Omental fat pad (tissue), 4 donors: ENCODE measurements around the gene RPL23. TPM values are rescaled to one million over a fixed set of nuclear protein-coding genes. Genes with fewer than 3 reads are reported as not detected.

Experiments used
- ATAC-seq: fragments of 150-250 bp; one replicate; pipeline ENCODE4 v1.9.1; 2016; ENCODE audit warnings: mild to moderate bottlenecking, moderate library complexity; ENCODE audit not compliant: low FRiP score
- DNase-seq: peaks from one replicate; pipeline ENCODE4 v3.0.0-alpha.2; 2019; ENCODE audit warnings: low spot score
- CTCF ChIP-seq, 3 donors: fragments of 450-650 bp; IDR thresholded peaks; one replicate each; pipeline ENCODE4 v1.5.1; 2016 to 2017; ENCODE audit warnings: antibody characterized with exemption in 3 of 3, mild to moderate bottlenecking in 3 of 3, moderate library complexity in 2 of 3
- total RNA-seq, 4 donors: library from RNA; depleted of rRNA; stranded (reverse); fragments of >200 nt; gene quantifications; one replicate each; pipeline ENCODE4 v1.1.0, GENCODE V29; 2016

RPL23 gene
- total RNA-seq, result 1,000 to 10,000 TPM; 1,566 to 2,133 (median 2,034) TPM

DNA sequence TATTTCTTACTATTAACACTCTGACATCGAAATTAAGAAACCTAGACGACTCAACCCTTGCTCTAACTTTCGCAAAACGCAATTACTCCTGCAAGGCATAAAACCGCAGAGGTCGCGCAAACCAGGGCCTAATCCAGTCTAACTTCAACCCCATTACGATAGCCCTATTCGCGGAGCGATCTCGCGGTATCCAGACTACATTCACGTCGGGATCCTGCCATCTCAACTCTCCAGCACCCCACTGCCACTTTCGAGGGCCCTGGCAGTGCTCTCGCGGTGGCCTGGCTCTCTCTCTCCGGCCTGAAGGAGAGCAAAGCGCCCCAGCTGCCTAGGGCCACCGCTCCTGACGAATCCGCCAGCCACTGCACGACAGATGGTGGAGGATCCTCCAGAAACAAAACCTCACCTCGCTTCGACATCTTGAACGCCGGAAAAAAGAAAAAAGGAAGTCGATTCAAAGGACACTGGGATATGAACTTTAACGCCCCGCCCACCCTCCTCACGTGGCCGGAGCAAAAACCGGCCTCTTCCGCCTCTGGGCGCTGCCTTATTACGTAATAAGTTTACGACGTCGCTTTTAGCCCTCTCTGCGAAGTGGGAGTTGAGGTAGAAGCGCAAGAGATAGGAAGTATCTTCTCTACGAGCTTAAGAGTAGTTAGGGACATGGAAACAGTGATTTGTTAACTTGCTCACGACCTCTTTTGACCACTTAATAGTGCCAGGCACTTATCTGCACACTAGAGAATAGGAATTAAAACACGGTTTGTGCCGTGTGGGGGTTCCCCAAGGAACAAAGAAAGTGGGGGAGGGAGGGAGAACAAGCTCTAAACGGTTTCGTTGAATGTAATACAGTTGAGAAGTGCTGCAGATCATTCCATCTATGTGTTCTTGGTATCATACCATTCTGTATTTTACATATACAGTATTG is at the start of gene RPL23:
RPL23 (minus strand) TSS at position 430 of the 928 bp plus-strand sequence; CDS start at position 419, 11 bp downstream.
- no peak for TF ChIP-seq CTCF (IDR thresholded peaks at IDR 0.05)
- peak; percentile 90 for ATAC-seq
- peak; percentile 87 for DNase-seq

- DNase-seq (no peak), ATAC-seq (peak; percentile 70)
- TF ChIP-seq CTCF (IDR thresholded peaks at IDR 0.05), result no peak
These were observed 47.6 kb upstream of the RPL23 start for GRCh38 chr17:38900978-38901656.

DNA sequence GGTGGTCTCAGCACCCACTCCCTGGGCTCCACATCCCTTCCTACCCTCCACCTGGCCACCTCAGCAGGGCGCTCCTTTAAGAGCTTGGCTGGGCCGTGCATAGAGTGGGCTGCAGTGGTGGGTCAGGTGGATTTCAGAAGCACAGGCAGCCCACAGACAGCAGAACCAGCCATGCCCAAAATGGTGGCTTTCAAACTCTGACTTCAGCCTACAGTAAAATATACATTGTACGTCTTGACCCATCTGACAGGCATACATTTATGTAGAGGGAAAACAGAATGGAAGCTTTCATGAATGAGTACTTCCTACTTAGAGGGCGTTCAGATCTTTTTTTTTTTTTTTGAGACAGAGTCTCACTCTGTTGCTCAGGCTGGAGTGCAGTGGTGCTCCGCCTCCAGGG is 45.9 kb upstream of the RPL23 start:
- ATAC-seq, result no peak
- no peak for TF ChIP-seq CTCF (IDR thresholded peaks at IDR 0.05)
- DNase-seq, result no peak

DNA sequence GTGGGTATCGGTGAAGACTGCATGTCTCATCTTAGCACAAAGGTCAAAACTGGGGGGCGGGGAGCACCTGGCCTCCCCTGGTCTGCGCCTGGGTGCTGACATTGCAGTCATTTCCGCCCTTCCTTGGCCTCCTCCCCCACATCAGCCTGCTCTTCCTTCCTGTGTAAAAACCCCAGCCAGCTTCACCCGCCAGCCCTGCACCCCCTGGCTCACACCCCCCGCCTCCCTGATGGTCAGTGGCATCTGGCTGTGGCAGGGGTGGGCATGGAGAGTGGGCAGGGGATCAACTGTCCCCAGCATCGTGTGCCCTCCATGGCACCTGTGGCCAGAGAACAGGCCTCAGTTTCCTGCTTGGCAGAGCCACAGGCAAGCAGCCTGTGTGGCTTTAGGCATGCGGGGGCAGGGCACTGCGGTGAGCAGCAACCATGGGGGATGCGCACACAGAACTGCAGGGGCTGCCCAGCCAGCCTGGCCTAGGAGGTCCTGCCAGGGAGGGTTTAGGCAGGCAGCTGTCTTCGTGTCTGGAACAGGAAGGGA is 45.4 kb upstream of the RPL23 start:
- DNase-seq (no peak), ATAC-seq (no peak)
- TF ChIP-seq CTCF (IDR thresholded peaks at IDR 0.05), result no peak

- DNase-seq (no peak), ATAC-seq (no peak)
- TF ChIP-seq CTCF (IDR thresholded peaks at IDR 0.05), result no peak
These were observed 44.8 kb upstream of the RPL23 start for GRCh38 chr17:38898291-38898679.

GRCh38 chr17:38897671-38898290 is 44.3 kb upstream of the RPL23 start:
- no peak for TF ChIP-seq CTCF (IDR thresholded peaks at IDR 0.05)
- no peak for ATAC-seq
- no peak for DNase-seq
